Endothelial cell of umbilical vein (primary cell): ENCODE measurements around the gene F8. TPM values are rescaled to one million over a fixed set of nuclear protein-coding genes. Genes with fewer than 3 reads are reported as not detected.

ENCODE experiments used
- BruUV-seq: library from RNA; stranded (reverse); fragments of 400-500 nt; replicated peaks from 2 replicates; lab custom pipeline; 2021; lab: Mats Ljungman, UMichigan
- CTCF ChIA-PET: fragments of 300-600, 350-600 bp; sonication (Branson Sonifier 250); formaldehyde crosslinking; loops from one replicate; lab custom pipeline; 2021; ENCODE audit warnings: antibody characterized with exemption, inconsistent platforms; lab: Charles Lee
- POLR2A ChIA-PET: fragments of 300-600, 350-600 bp; sonication (Branson Sonifier 250); formaldehyde crosslinking; loops from one replicate; lab custom pipeline; 2021; ENCODE audit warnings: antibody characterized with exemption, inconsistent platforms; lab: Charles Lee
- DNase-seq: peaks from one replicate; pipeline ENCODE4 v3.0.0-alpha.2; 2011; ENCODE audit warnings: low read depth, low spot score
- FAIRE-seq: peaks from 2 replicates; lab custom pipeline; 2011; peaks lifted over from hg19 to GRCh38; lab: Jason Lieb, UNC
- H2AFZ ChIP-seq: 2 replicates; pipeline ENCODE4 v1.6.0; 2012; ENCODE audit warnings: low read depth, low read length, control low read depth, inconsistent platforms
- H3K27ac ChIP-seq: 2 replicates; pipeline ENCODE4 v1.5.1; 2011; ENCODE audit warnings: low read depth, mild to moderate bottlenecking, control low read depth, low read length, moderate library complexity; ENCODE audit not compliant: insufficient read depth
- H3K27me3 ChIP-seq, 2 experiments: 2 replicates each; pipeline versions ENCODE4 v1.6.0 to v1.6.1; 2011; ENCODE audit warnings: low read length in 2 of 2, mixed read lengths in 1 of 2; ENCODE audit not compliant: control insufficient read depth in 2 of 2, insufficient read depth in 2 of 2
- H3K36me3 ChIP-seq, 2 experiments: 2 replicates in 1 of 2; 3 replicates in 1 of 2; pipeline ENCODE4 v1.5.1; 2011; ENCODE audit warnings: low read length in 2 of 2, mild to moderate bottlenecking in 1 of 2, moderate library complexity in 1 of 2; ENCODE audit not compliant: control insufficient read depth in 2 of 2, insufficient read depth in 2 of 2; ENCODE audit errors: extremely low read depth in 1 of 2
- H3K4me1 ChIP-seq: 3 replicates; pipeline ENCODE4 v1.5.1; 2011; ENCODE audit warnings: mild to moderate bottlenecking, low read length; ENCODE audit not compliant: control insufficient read depth, insufficient read depth; ENCODE audit errors: extremely low read depth
- H3K4me2 ChIP-seq: 2 replicates; pipeline ENCODE4 v1.6.1; 2011; ENCODE audit warnings: low read length, control low read depth, mixed read lengths; ENCODE audit not compliant: insufficient read depth
- H3K4me3 ChIP-seq, 3 experiments: fragments of 200-600 bp in 1 of 3; sonication (generic), shearing (Covaris generic) in 1 of 3; replicated peaks in 1 of 3; 2 replicates each; pipeline ENCODE4 v1.5.1; 2011 to 2016; ENCODE audit warnings: control low read depth in 3 of 3, low read length in 3 of 3, mild to moderate bottlenecking in 2 of 3, inconsistent platforms in 1 of 3, low read depth in 1 of 3, moderate library complexity in 1 of 3; ENCODE audit not compliant: insufficient read depth in 1 of 3
- H3K79me2 ChIP-seq: 2 replicates; pipeline ENCODE4 v1.6.0; 2012; ENCODE audit warnings: low read length, inconsistent platforms; ENCODE audit not compliant: control insufficient read depth, insufficient read depth
- H3K9ac ChIP-seq: replicated peaks from 2 replicates; pipeline ENCODE3; 2011; ENCODE audit warnings: low read length, control low read depth; ENCODE audit not compliant: insufficient read depth; ENCODE audit errors: extremely low read depth
- H3K9me1 ChIP-seq: replicated peaks from 3 replicates; pipeline ENCODE4 v1.6.0; 2011; ENCODE audit warnings: mild to moderate bottlenecking, low read length; ENCODE audit not compliant: control insufficient read depth, insufficient read depth; ENCODE audit errors: extremely low read depth
- H3K9me3 ChIP-seq: replicated peaks from 2 replicates; pipeline ENCODE4 v1.5.1; 2012; ENCODE audit warnings: low read length, inconsistent platforms; ENCODE audit not compliant: control insufficient read depth, insufficient read depth
- H4K20me1 ChIP-seq: replicated peaks from 2 replicates; pipeline ENCODE3; 2011; ENCODE audit warnings: mild to moderate bottlenecking, low read length; ENCODE audit not compliant: control insufficient read depth, insufficient read depth; ENCODE audit errors: extremely low read depth
- CTCF ChIP-seq, 2 donors: IDR thresholded peaks; 1 replicate in 1 of 2; 2 replicates in 1 of 2; pipeline ENCODE4 v1.5.1; 2011; ENCODE audit warnings: low read length in 2 of 2, mild to moderate bottlenecking in 2 of 2, moderate library complexity in 2 of 2, control low read depth in 1 of 2, inconsistent platforms in 1 of 2, low read depth in 1 of 2; ENCODE audit not compliant: insufficient read depth in 1 of 2; ENCODE audit errors: extremely low read depth in 1 of 2
- EZH2 ChIP-seq: IDR thresholded peaks from 2 replicates; pipeline ENCODE4 v1.6.1; 2012; ENCODE audit warnings: borderline replicate concordance, low read depth, mild to moderate bottlenecking, moderate library complexity, low read length, inconsistent platforms; ENCODE audit not compliant: severe bottlenecking
- FOS ChIP-seq: IDR thresholded peaks from 2 replicates; pipeline ENCODE4 v1.6.1; 2011; ENCODE audit warnings: mild to moderate bottlenecking, low read length, moderate library complexity, borderline replicate concordance; ENCODE audit not compliant: insufficient read depth
- GATA2 ChIP-seq: IDR thresholded peaks from 2 replicates; pipeline ENCODE4 v1.7.0; 2011; ENCODE audit warnings: low read depth, mild to moderate bottlenecking, moderate library complexity, mixed read lengths, low read length; ENCODE audit not compliant: insufficient read length, insufficient read depth
- JUN ChIP-seq: IDR thresholded peaks from 2 replicates; pipeline ENCODE4 v1.6.1; 2011; ENCODE audit warnings: borderline replicate concordance, low read depth; ENCODE audit not compliant: insufficient read length, insufficient read depth
- MYC ChIP-seq: IDR thresholded peaks from one replicate; pipeline ENCODE4 v1.6.1; 2011; ENCODE audit warnings: mild to moderate bottlenecking, low read depth, low read length
- POLR2A ChIP-seq: IDR thresholded peaks from 2 replicates; pipeline ENCODE4 v1.6.1; 2012; ENCODE audit warnings: low read depth, mild to moderate bottlenecking, control low read depth, low read length
- dilution Hi-C: fragments of 300-500 bp; cut with MboI; formaldehyde crosslinking; loops from one replicate; pipeline ENCODE4 v1.15.0; 2019; ENCODE audit warnings: low sequenced_read_pairs; ENCODE audit not compliant: extremely low pct_ligation_motif_present
- intact Hi-C: fragments of 100-400 bp; cut with micrococcal nuclease; formaldehyde crosslinking; loops from one replicate; pipeline ENCODE4 v1.10.0; 2022
- polyA plus RNA-seq, 4 experiments: library from polyadenylated mRNA; depleted of rRNA in 3 of 4; stranded (reverse) in 3 of 4; unstranded in 1 of 4; fragments of >200 nt; gene quantifications; 2 replicates each; pipeline versions ENCODE4 v1.2.1 to v1.2.3, GENCODE V29; 2011 to 2012; ENCODE audit warnings: missing spikeins in 1 of 4
- total RNA-seq: library from RNA; stranded (reverse); gene quantifications from 2 replicates; pipeline ENCODE4 v1.2.3, GENCODE V29; 2021

F8 gene
- total and polyA plus RNA-seq, 2 donors (not counting 3 experiments of a cell fraction or from before 2014, with no cell fraction given), result 0.62 to 1.1 TPM

GRCh38 chrX:154900323-154900722 lies 122.2 kb downstream of the F8 start:
- FAIRE-seq (no peak), DNase-seq (no peak)
- Histone ChIP-seq H3K4me1 (no peaks in the 10 kb centered on the region), H2AFZ (no peak overlapping the region), H3K9me3 (no peaks in the 10 kb centered on the region), H3K36me3 (no peaks in the 10 kb centered on the region), H3K4me3 (no peak overlapping the region), H3K27ac (no peak overlapping the region), H3K79me2 (no peaks in the 10 kb centered on the region), H4K20me1 (no peaks in the 10 kb centered on the region), H3K9ac (no peak overlapping the region), H3K4me2 (no peak overlapping the region), H3K27me3 (peaks cover 5 to 7% of the 10 kb centered on the region in 2 experiments), H3K9me1 (no peaks in the 10 kb centered on the region)
- TF ChIP-seq GATA2 (no peak), MYC (no peak), POLR2A (no peak), EZH2 (no peak), FOS (no peak), JUN (no peak), CTCF (IDR thresholded peaks at IDR 0.05; ENCODE audit: extremely low read depth in 1 of 2, insufficient read depth in 1 of 2, low read depth in 1 of 2, low read length in 2 of 2) (no peak)
- ChIA-PET POLR2A (no interaction called here), CTCF (interaction anchor here (1.3 kb wide), 1 partner anchor 17 kb away, joined by 4 read pairs; no protein-coding TSS in a partner anchor)
- BruUV-seq, result no TSS peak
- dilution Hi-C loops (no loop called here), intact Hi-C loops (no loop called here)

DNA sequence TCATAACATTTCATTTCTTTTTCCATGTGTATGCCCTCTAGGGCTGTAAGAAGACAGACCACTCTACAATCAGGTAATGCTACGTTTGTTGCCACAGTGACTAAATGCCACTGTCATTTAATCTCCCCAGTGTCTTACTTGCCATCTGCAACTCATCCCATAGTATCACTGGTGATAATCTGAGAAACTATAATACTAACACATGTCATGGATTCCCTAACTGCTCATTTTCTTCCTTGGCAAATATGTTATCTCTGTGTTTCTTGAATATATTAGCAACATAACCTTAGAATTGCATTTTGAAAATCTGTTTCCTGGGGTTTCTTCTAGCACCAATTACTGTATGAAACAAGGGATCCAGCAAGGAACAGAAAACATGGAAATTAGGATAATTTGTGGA lies 130.2 kb downstream of the F8 start:
- dilution Hi-C loops, result no loop called here
- no peaks in the 10 kb centered on the region for H3K9me3 ChIP-seq
- H3K36me3 ChIP-seq, result no peaks in the 10 kb centered on the region
- H4K20me1 ChIP-seq, result no peaks in the 10 kb centered on the region
- H3K27ac ChIP-seq, result no peak overlapping the region
- FAIRE-seq (no peak), DNase-seq (no peak)
- POLR2A ChIA-PET, result no interaction called here
- H3K4me1 ChIP-seq, result no peaks in the 10 kb centered on the region
- H3K9me1 ChIP-seq, result no peaks in the 10 kb centered on the region
- no peak overlapping the region for H3K4me2 ChIP-seq
- intact Hi-C loops, result no loop called here
- peaks cover 0 to 2% of the 10 kb centered on the region in 2 experiments for H3K27me3 ChIP-seq
- H3K4me3 ChIP-seq, result no peak overlapping the region
- no peak overlapping the region for H3K9ac ChIP-seq
- no TSS peak for BruUV-seq
- no peaks in the 10 kb centered on the region for H3K79me2 ChIP-seq
- no peak overlapping the region for H2AFZ ChIP-seq
- CTCF ChIA-PET, result no interaction called here
- no peak for TF ChIP-seq GATA2
- TF ChIP-seq JUN, result no peak
- TF ChIP-seq POLR2A, result no peak
